CD4-positive, CD25-positive, alpha-beta regulatory T cell (primary cell): ENCODE data around the gene PEX13. TPM values are rescaled to one million over a fixed set of nuclear protein-coding genes. Genes with fewer than 3 reads are reported as not detected.
A peak's percentile ranks its signal among the peaks of the same experiment; 100 is the strongest.

Experiments used
- ATAC-seq, 2 donors: fragments of 150-1000 bp; cut with Tn5 transposase; one replicate each; pipeline ENCODE4 v1.10.0; 2021; ENCODE audit warnings: low read depth in 2 of 2, moderate number of reproducible peaks in 2 of 2, moderate library complexity in 1 of 2
- DNase-seq, 3 donors: peaks; one replicate each; pipeline versions ENCODE4 v3.0.0 to v3.0.0-alpha.2; 2012 to 2022; ENCODE audit warnings: mixed read lengths in 1 of 3
- H3K27ac ChIP-seq: one replicate; pipeline ENCODE4 v1.7.0; 2013; ENCODE audit warnings: mild to moderate bottlenecking, low read length; ENCODE audit not compliant: insufficient read depth, poor library complexity, severe bottlenecking
- H3K27me3 ChIP-seq: one replicate; pipeline ENCODE4 v1.7.0; 2013; ENCODE audit warnings: low read length; ENCODE audit not compliant: control insufficient read depth, insufficient read depth
- H3K36me3 ChIP-seq: one replicate; pipeline ENCODE4 v1.7.0; 2013; ENCODE audit warnings: mild to moderate bottlenecking, low read length, moderate library complexity; ENCODE audit not compliant: control insufficient read depth, insufficient read depth
- H3K4me1 ChIP-seq: 2 replicates; pipeline ENCODE4 v1.7.0; 2013; ENCODE audit warnings: mild to moderate bottlenecking, low read length; ENCODE audit not compliant: insufficient read depth, control insufficient read depth, poor library complexity, severe bottlenecking
- H3K4me3 ChIP-seq: one replicate; pipeline ENCODE4 v1.7.0; 2013; ENCODE audit warnings: low read depth, mild to moderate bottlenecking, low read length, moderate library complexity
- H3K9me3 ChIP-seq, 2 experiments: 1 replicate in 1 of 2; 2 replicates in 1 of 2; pipeline ENCODE4 v1.7.0; 2013; ENCODE audit warnings: low read length in 2 of 2, mild to moderate bottlenecking in 1 of 2, moderate library complexity in 1 of 2; ENCODE audit not compliant: control insufficient read depth in 2 of 2
- H3K27ac Mint-ChIP-seq, 3 donors: one replicate each; pipeline ENCODE4 v1.8.0; 2020 to 2022; ENCODE audit warnings: mild to moderate bottlenecking in 3 of 3, mixed read lengths in 3 of 3, moderate library complexity in 2 of 3
- H3K27me3 Mint-ChIP-seq: one replicate; pipeline ENCODE4 v1.8.0; 2022; ENCODE audit warnings: mild to moderate bottlenecking, mixed read lengths
- H3K36me3 Mint-ChIP-seq: one replicate; pipeline ENCODE4 v1.8.0; 2020; ENCODE audit warnings: mixed read lengths
- H3K4me1 Mint-ChIP-seq, 4 donors: one replicate each; pipeline ENCODE4 v1.8.0; 2020 to 2022; ENCODE audit warnings: mixed read lengths in 4 of 4, mild to moderate bottlenecking in 1 of 4
- H3K4me3 Mint-ChIP-seq, 4 donors: one replicate each; pipeline ENCODE4 v1.8.0; 2020 to 2022; ENCODE audit warnings: mild to moderate bottlenecking in 4 of 4, mixed read lengths in 4 of 4, moderate library complexity in 3 of 4
- H3K9me3 Mint-ChIP-seq, 7 donors: one replicate each; pipeline ENCODE4 v1.8.0; 2020 to 2022; ENCODE audit warnings: mixed read lengths in 7 of 7, mild to moderate bottlenecking in 3 of 7, moderate library complexity in 2 of 7
- polyA plus RNA-seq, 4 donors: library from polyadenylated mRNA; unstranded; fragments of 300-500 nt; fragmentation: Illumina TruSeq; gene quantifications; one replicate each; pipeline ENCODE4 v1.2.3, GENCODE V29; 2021
- total RNA-seq: library from RNA; stranded (reverse); gene quantifications from one replicate; pipeline ENCODE4 v1.2.3, GENCODE V29; 2022

Gene PEX13
- total and polyA plus RNA-seq, 5 donors from 2014 or later, result 9.4 to 15.6 (median 13.1) TPM

DNA sequence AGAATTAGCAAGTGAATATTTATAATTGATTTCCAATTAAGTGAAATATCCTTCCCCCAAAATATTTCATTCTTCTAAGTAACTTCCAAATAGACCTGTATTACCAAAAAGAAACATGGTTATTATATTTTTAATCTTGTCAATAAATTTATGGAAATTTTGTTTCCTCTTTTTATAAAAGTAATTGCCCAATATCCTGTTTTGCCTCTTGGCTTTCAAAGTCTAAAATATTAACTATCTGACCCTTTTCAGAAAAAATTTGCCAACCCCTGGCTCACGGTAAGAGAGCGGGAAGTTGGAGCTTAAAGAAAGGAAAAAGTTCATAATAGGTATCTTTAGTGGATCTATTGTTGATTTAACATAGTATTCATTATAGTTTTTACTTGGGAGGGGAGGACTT lies 27.7 kb downstream of the PEX13 start:
- Histone ChIP-seq H3K36me3 (peaks cover 34% of the 10 kb centered on the region), H3K4me3 (no peak overlapping the region), H3K4me1 (peaks cover 2% of the 10 kb centered on the region), H3K27me3 (no peaks in the 10 kb centered on the region), H3K9me3 (no peaks in the 10 kb centered on the region), H3K27ac (no peak overlapping the region)
- no peak overlapping the region for H3K4me3 Mint-ChIP-seq
- H3K27me3 Mint-ChIP-seq, result no peaks in the 10 kb centered on the region
- ATAC-seq, result no peak
- H3K36me3 Mint-ChIP-seq, result peaks cover 23% of the 10 kb centered on the region
- peaks cover 24 to 34% (median 29%) of the 10 kb centered on the region in 4 donors for H3K4me1 Mint-ChIP-seq
- no peaks in the 10 kb centered on the region for H3K9me3 Mint-ChIP-seq
- H3K27ac Mint-ChIP-seq, result no peak overlapping the region
- no peak for DNase-seq

DNA sequence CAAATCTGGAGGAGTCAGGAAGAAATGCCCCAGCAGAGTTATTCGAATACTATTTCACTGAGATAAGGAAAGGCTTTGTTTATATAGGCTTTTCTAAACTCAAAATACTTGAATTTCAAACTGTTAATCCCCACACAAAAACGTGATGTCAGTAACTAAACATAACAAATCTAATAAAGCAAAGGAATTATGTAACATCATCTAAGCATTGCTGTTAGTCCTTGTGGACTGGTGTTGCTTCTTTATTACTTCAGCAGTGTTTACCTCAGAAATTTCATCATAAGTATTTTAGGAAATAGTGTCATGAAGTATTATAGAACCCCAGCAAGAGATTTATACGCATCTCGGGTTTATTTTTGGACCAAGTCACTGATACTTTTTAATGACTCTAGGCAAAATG lies 28.5 kb downstream of the PEX13 start:
- Histone ChIP-seq H3K4me3 (no peak overlapping the region), H3K36me3 (peaks cover 38% of the 10 kb centered on the region), H3K27me3 (no peaks in the 10 kb centered on the region), H3K9me3 (no peaks in the 10 kb centered on the region), H3K4me1 (peaks cover under 1% of the 10 kb centered on the region), H3K27ac (no peak overlapping the region)
- H3K9me3 Mint-ChIP-seq, result no peaks in the 10 kb centered on the region
- H3K4me1 Mint-ChIP-seq, result peaks cover 21 to 28% (median 27%) of the 10 kb centered on the region in 4 donors
- DNase-seq (no peak), ATAC-seq (no peak)
- H3K4me3 Mint-ChIP-seq, result no peak overlapping the region
- peaks cover 27% of the 10 kb centered on the region for H3K36me3 Mint-ChIP-seq
- no peaks in the 10 kb centered on the region for H3K27me3 Mint-ChIP-seq
- no peak overlapping the region for H3K27ac Mint-ChIP-seq

DNA sequence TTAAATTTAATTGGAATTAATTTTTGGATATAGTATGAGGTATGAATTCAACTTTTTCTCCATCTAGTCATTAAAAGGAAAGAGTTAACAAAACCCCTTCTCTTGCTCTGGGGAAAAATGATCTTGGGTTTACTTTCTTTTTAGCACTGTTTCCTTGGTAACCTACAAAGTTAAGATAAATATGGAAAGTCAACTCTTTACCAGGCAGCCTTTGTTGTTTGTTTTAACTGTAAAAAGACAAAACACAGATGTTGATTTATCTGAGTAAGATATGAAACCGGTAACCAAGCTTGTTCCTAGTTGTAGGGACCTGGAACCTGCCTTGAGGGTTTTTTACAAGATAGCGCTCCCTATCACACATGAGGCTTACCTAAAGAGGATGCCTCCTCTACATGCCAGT lies 38.0 kb downstream of the PEX13 start:
- H3K27ac Mint-ChIP-seq, result peak overlapping the region in 1 of 3 donors; percentile 34
- no peaks in the 10 kb centered on the region for H3K27me3 ChIP-seq
- H3K9me3 Mint-ChIP-seq, result no peaks in the 10 kb centered on the region

DNA sequence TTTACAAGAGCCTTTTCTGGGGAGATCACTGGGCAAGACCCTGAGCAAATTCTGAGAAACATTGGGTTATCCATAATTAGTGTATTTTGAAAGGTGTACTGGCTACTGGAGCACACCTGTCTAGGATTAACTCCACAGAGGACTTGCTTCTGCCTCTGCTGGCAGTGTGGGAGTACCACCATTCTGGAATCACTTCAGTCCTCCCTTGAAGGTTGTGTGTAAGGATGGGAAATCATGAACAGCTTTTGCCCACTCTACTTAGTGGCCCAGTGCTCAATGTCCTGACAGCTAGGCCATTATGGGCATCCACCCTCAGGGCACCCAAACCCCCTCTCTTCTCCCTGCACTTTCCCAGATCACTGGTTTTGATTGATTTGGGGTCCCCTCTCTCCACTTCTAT lies 40.0 kb downstream of the PEX13 start:
- H3K4me1 Mint-ChIP-seq, result peaks cover 6 to 18% (median 12%) of the 10 kb centered on the region in 4 donors
- peaks cover under 1% of the 10 kb centered on the region for H3K36me3 ChIP-seq
- H3K27me3 Mint-ChIP-seq, result no peaks in the 10 kb centered on the region
- no peak overlapping the region for H3K27ac Mint-ChIP-seq
- no peak for DNase-seq
- no peak for ATAC-seq
- H3K9me3 ChIP-seq, result no peaks in the 10 kb centered on the region
- no peak overlapping the region for H3K4me3 Mint-ChIP-seq
- H3K27ac ChIP-seq, result no peak overlapping the region
- H3K9me3 Mint-ChIP-seq, result no peaks in the 10 kb centered on the region
- H3K27me3 ChIP-seq, result no peaks in the 10 kb centered on the region
- peaks cover 13% of the 10 kb centered on the region for H3K36me3 Mint-ChIP-seq
- no peaks in the 10 kb centered on the region for H3K4me1 ChIP-seq
- H3K4me3 ChIP-seq, result no peak overlapping the region

More for the DNA sequence above, 38.0 kb downstream of the PEX13 start:
- Mint-ChIP-seq H3K36me3 (peaks cover 16% of the 10 kb centered on the region), H3K4me1 (peaks cover 6 to 13% (median 12%) of the 10 kb centered on the region in 4 donors), H3K4me3 (no peak overlapping the region), H3K27me3 (no peaks in the 10 kb centered on the region)
- peaks cover 12% of the 10 kb centered on the region for H3K36me3 ChIP-seq
- no peak overlapping the region for H3K4me3 ChIP-seq
- no peaks in the 10 kb centered on the region for H3K4me1 ChIP-seq
- H3K27ac ChIP-seq, result no peak overlapping the region
- H3K9me3 ChIP-seq, result no peaks in the 10 kb centered on the region
- DNase-seq (no peak), ATAC-seq (no peak)

DNA sequence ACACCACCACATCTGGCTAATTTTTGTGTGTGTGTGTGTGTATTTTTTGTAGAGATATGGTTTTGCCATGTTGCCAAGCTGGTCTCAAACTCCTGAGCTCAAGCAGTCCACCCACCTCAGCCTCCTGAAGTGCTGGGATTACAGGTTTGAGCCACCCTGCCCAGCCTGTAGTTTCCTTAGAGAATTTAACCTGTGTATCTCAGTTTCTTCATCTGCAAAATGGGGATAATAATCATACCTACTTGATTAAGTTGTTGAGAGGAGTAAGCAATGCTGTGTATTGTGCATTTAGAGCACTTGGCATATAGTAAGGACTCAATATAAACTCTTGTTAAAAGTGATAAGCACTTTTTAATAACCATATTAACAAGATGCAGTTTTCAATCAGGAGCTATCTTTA lies 41.9 kb downstream of the PEX13 start:
- no peaks in the 10 kb centered on the region for H3K4me1 ChIP-seq
- H3K27ac ChIP-seq, result no peak overlapping the region
- DNase-seq, result no peak
- H3K4me3 Mint-ChIP-seq, result no peak overlapping the region
- no peak overlapping the region for H3K4me3 ChIP-seq
- H3K9me3 ChIP-seq, result no peaks in the 10 kb centered on the region
- ATAC-seq, result no peak
- H3K36me3 Mint-ChIP-seq, result peaks cover 9% of the 10 kb centered on the region
- H3K9me3 Mint-ChIP-seq, result no peaks in the 10 kb centered on the region
- no peak overlapping the region for H3K27ac Mint-ChIP-seq
- H3K27me3 ChIP-seq, result no peaks in the 10 kb centered on the region
- H3K4me1 Mint-ChIP-seq, result peaks cover 6 to 14% (median 8%) of the 10 kb centered on the region in 4 donors
- H3K27me3 Mint-ChIP-seq, result no peaks in the 10 kb centered on the region
- H3K36me3 ChIP-seq, result no peaks in the 10 kb centered on the region

DNA sequence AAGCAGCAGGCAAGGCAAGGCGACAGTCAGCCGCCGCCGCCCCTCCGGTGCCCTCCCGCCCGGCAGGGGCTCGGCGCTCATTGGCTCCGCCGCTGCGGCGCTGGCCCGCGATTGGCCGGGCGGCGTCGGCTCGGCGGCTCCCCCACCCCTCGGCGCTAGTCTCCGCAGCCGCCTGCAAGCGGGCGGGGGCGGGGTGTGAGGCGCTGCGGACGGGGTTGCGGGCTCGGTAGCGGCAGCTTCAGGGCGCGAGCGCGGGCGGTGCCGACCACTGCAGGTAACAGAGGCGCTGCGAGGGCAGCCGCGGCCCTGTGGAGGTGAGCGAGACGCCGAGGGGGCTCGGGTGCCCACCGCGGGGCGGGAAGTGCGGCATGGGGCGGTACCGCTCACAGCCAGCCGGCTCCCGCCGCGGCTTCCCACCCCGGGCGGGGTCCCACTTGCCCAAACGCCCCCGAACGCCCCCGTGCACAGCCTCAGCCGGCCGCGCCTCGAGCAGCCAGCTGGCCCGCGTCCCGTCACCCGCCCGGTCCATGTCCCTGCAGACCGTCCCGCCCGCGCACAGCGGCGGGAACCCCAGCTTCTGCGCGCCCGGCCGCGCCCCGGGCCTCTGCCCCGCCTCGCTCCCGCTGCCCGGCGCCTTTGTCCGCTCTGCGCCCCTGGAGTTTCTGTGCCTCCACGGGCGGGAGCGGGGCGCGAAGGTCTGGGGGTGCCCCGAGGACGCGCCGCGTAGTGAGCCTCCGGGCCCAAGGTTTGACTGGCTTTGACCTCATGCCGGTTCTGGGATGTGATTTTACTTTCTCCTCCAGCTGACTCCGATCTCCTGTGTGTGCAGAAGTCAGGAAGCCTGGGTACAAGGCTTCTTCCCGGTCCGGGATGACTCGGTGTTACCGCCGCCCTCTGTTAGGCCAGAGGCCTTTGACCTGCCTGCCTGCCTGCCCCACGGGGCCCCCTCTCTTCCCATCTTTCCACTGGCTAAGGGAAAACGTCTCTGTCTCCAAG lies 48.5 kb downstream of the PEX13 start, which contains the start of gene SANBR:
SANBR (plus strand) TSS at position 158 of the 996 bp plus-strand sequence. CDS start 4,480 bp downstream, outside the sequence.
- Histone ChIP-seq H3K4me1 (peaks cover 16% of the 10 kb centered on the region), H3K9me3 (no peaks in the 10 kb centered on the region), H3K4me3 (peak within 1 kb of the TSS; percentile 95), H3K27me3 (no peaks in the 10 kb centered on the region), H3K36me3 (no peaks in the 10 kb centered on the region), H3K27ac (peak within 1 kb of the TSS; percentile 7)
- Mint-ChIP-seq H3K9me3 (no peaks in the 10 kb centered on the region), H3K4me1 (peaks cover 3 to 27% (median 10%) of the 10 kb centered on the region in 4 donors), H3K27ac (peak within 1 kb of the TSS; percentile 26 to 87 (median 84)), H3K27me3 (no peaks in the 10 kb centered on the region), H3K36me3 (peaks cover 8% of the 10 kb centered on the region), H3K4me3 (peak within 1 kb of the TSS; percentile 90 to 98 (median 97))
- peak; percentile 99 for ATAC-seq
- DNase-seq, result peak; percentile 83 to 90 (median 86)

DNA sequence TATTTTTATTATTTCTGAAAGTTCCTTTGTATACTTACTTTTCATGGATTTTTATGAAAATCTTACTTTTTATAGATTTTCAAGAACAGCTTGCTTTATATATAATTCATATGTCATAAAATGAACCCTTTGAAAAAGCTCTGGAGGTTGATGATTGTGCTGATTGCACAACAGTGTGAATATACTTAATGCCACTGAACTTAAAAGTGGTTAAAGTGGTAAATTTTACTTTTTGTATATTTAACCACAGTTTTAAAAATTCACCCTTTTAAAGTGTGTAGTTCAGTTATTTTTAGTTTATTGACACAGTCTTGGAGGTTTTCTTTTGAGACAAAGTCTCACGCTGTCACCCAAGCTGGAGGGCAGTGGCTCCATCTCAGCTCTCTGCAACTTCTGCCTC lies 56.6 kb downstream of the PEX13 start:
- ATAC-seq (no peak), DNase-seq (no peak)
- Histone ChIP-seq H3K36me3 (peaks cover 19% of the 10 kb centered on the region), H3K9me3 (no peaks in the 10 kb centered on the region), H3K4me1 (no peaks in the 10 kb centered on the region), H3K27ac (no peak overlapping the region), H3K27me3 (no peaks in the 10 kb centered on the region), H3K4me3 (no peak overlapping the region)
- Mint-ChIP-seq H3K27ac (no peak overlapping the region), H3K36me3 (peaks cover 17% of the 10 kb centered on the region), H3K4me3 (no peak overlapping the region), H3K27me3 (no peaks in the 10 kb centered on the region), H3K9me3 (no peaks in the 10 kb centered on the region), H3K4me1 (peaks cover 0 to 3% (median 1%) of the 10 kb centered on the region in 4 donors)
